ENCODE measurements around the gene FAM3A.
"Not testable (repeated sequence)": the region's sequence is repeated elsewhere in the genome, so short reads cannot be mapped to it uniquely, and the experiment has no call there.

FAM3A gene

GRCh38 chrX:154506483-154507332, 9.3 kb downstream of the FAM3A start:
- no peak for FAIRE-seq

GRCh38 chrX:154505734-154506133, 10.3 kb downstream of the FAM3A start:
- no peak for FAIRE-seq

More at GRCh38 chrX:154506483-154507332, 9.3 kb downstream of the FAM3A start:
- DNase-seq (ENCODE audit: insufficient read length, low spot score), result no peak

GRCh38 chrX:154502989-154503388, 13.0 kb downstream of the FAM3A start:
- DNase-seq (ENCODE audit: insufficient read length, low spot score) (no peak), FAIRE-seq (no peak)

More at GRCh38 chrX:154505734-154506133, 10.3 kb downstream of the FAM3A start:
- no peak for DNase-seq (ENCODE audit: insufficient read length, low spot score)

GRCh38 chrX:154502098-154502497, 13.9 kb downstream of the FAM3A start:
- FAIRE-seq (no peak), DNase-seq (ENCODE audit: insufficient read length, low spot score) (no peak)

- FAIRE-seq; DNase-seq (ENCODE audit: insufficient read length, low spot score): not testable (repeated sequence)
Measured at GRCh38 chrX:154501423-154501822, 14.6 kb downstream of the FAM3A start.

GRCh38 chrX:154496591-154497137, 19.4 kb downstream of the FAM3A start:
- not testable (repeated sequence) for FAIRE-seq; DNase-seq (ENCODE audit: insufficient read length, low spot score)

- FAIRE-seq, result no peak
- no peak for DNase-seq (ENCODE audit: insufficient read length, low spot score)
Measured at GRCh38 chrX:154495472-154495922, 20.5 kb downstream of the FAM3A start.

GRCh38 chrX:154494715-154495114, 21.3 kb downstream of the FAM3A start:
- DNase-seq (ENCODE audit: insufficient read length, low spot score), result no peak
- no peak for FAIRE-seq

GRCh38 chrX:154490414-154491083, 25.5 kb downstream of the FAM3A start, which contains the start of gene SLC10A3:
TSS of gene SLC10A3 (minus strand) at chrX:154490629. CDS start at chrX:154488940, 1,689 bp downstream.
- DNase-seq (ENCODE audit: insufficient read length, low spot score) (peak; percentile 85), FAIRE-seq (no peak)

GRCh38 chrX:154490021-154490413, 26.0 kb downstream of the FAM3A start:
- FAIRE-seq, result peak; percentile 84
- no peak for DNase-seq (ENCODE audit: insufficient read length, low spot score)

GRCh38 chrX:154489182-154489581, 26.9 kb downstream of the FAM3A start:
- peak; percentile 4 for FAIRE-seq
- DNase-seq (ENCODE audit: insufficient read length, low spot score), result no peak

- FAIRE-seq (no peak), DNase-seq (ENCODE audit: insufficient read length, low spot score) (no peak)
Measured at GRCh38 chrX:154488336-154489075, 27.5 kb downstream of the FAM3A start.

- DNase-seq (ENCODE audit: insufficient read length, low spot score) (no peak), FAIRE-seq (no peak)
Measured at GRCh38 chrX:154487518-154488290, 28.3 kb downstream of the FAM3A start.

GRCh38 chrX:154486396-154487207, 29.4 kb downstream of the FAM3A start, which contains the start of gene UBL4A:
TSS of gene UBL4A (minus strand) at chrX:154486615. CDS start at chrX:154486584, 31 bp downstream.
- no peak for FAIRE-seq
- peak; percentile 56 for DNase-seq (ENCODE audit: insufficient read length, low spot score)

- no peak for FAIRE-seq
- no peak for DNase-seq (ENCODE audit: insufficient read length, low spot score)
Measured at GRCh38 chrX:154486052-154486395, 30.0 kb downstream of the FAM3A start.

GRCh38 chrX:154485150-154486051, 30.6 kb downstream of the FAM3A start:
- DNase-seq (ENCODE audit: insufficient read length, low spot score) (no peak), FAIRE-seq (peak; percentile 90)

GRCh38 chrX:154484255-154485149, 31.5 kb downstream of the FAM3A start:
- FAIRE-seq (no peak), DNase-seq (ENCODE audit: insufficient read length, low spot score) (no peak)

All from GM19239 (cell line).